ENCODE measurements around the gene GRIA1. TPM values are rescaled to one million over a fixed set of nuclear protein-coding genes. Genes with fewer than 3 reads are reported as not detected.

The GRIA1 gene
- total RNA-seq, 4 donors from 2014 or later = 0.48 to 1.00 TPM; not detected in 2

- Histone ChIP-seq H3K36me3 (no peaks in the 10 kb centered on the region), H3K27ac (no peak overlapping the region), H3K27me3 (no peaks in the 10 kb centered on the region), H3K4me3 (no peak overlapping the region), H3K4me1 (no peaks in the 10 kb centered on the region), H3K9me3 (no peaks in the 10 kb centered on the region)
- WGBS, 2 donors (ENCODE audit: low coverage in 1 of 2) = 60 to 80% methylated on average over 2 to 8 of the region's 8 CpGs
- no peak for DNase-seq
- intact Hi-C loops (cut with DNase I; ENCODE audit: low total_unique reads) = no loop called here
- in situ Hi-C loops (cut with MboI; ENCODE audit: low pct_ligation_motif_present in 1 of 4, low pct_unique_long_range_greater_than_20kb in 1 of 4, low sequenced_read_pairs in 3 of 4) = no loop called here
- no peak for TF ChIP-seq CTCF (IDR thresholded peaks at IDR 0.05)
These were observed 46.7 kb downstream of the GRIA1 start for GRCh38 chr5:153537207-153537606.

GRCh38 chr5:153539983-153540382 is 49.5 kb downstream of the GRIA1 start:
- H3K4me3 ChIP-seq = no peak overlapping the region
- no peaks in the 10 kb centered on the region for H3K9me3 ChIP-seq
- H3K27me3 ChIP-seq = no peaks in the 10 kb centered on the region
- no peak for DNase-seq
- H3K4me1 ChIP-seq = no peaks in the 10 kb centered on the region
- TF ChIP-seq POLR2AphosphoS5 (IDR thresholded peaks at IDR 0.05) = no peak
- no peak for TF ChIP-seq CTCF (IDR thresholded peaks at IDR 0.05)
- no peak for TF ChIP-seq EP300 (IDR thresholded peaks at IDR 0.05; ENCODE audit: low read depth)
- 64% methylated on average over 4 of the region's 4 CpGs; no CpG with 5 or more reads in 1 of the 2 donors for WGBS, 2 donors (ENCODE audit: low coverage in 1 of 2)
- in situ Hi-C loops (cut with MboI; ENCODE audit: low pct_ligation_motif_present in 1 of 4, low pct_unique_long_range_greater_than_20kb in 1 of 4, low sequenced_read_pairs in 3 of 4) (no loop called here), intact Hi-C loops (cut with DNase I; ENCODE audit: low total_unique reads) (no loop called here)
- no peak overlapping the region for H3K27ac ChIP-seq
- no peaks in the 10 kb centered on the region for H3K36me3 ChIP-seq

GRCh38 chr5:153542536-153542935 is 52.1 kb downstream of the GRIA1 start:
- WGBS, 2 donors (ENCODE audit: low coverage in 1 of 2) = 73 to 75% methylated on average over 1 of the region's 1 CpG
- H3K27me3 ChIP-seq = no peaks in the 10 kb centered on the region
- H3K4me1 ChIP-seq = no peaks in the 10 kb centered on the region
- in situ Hi-C loops (cut with MboI; ENCODE audit: low pct_ligation_motif_present in 1 of 4, low pct_unique_long_range_greater_than_20kb in 1 of 4, low sequenced_read_pairs in 3 of 4) = no loop called here
- H3K27ac ChIP-seq = no peak overlapping the region
- intact Hi-C loops (cut with DNase I; ENCODE audit: low total_unique reads) = no loop called here
- TF ChIP-seq POLR2AphosphoS5 (IDR thresholded peaks at IDR 0.05) (no peak), POLR2A (IDR thresholded peaks at IDR 0.05) (no peak), EP300 (IDR thresholded peaks at IDR 0.05; ENCODE audit: low read depth) (no peak), CTCF (IDR thresholded peaks at IDR 0.05) (no peak)
- no peak overlapping the region for H3K4me3 ChIP-seq
- H3K36me3 ChIP-seq = no peaks in the 10 kb centered on the region
- no peaks in the 10 kb centered on the region for H3K9me3 ChIP-seq
- DNase-seq = no peak

- H3K27ac ChIP-seq = no peak overlapping the region
- TF ChIP-seq CTCF (IDR thresholded peaks at IDR 0.05) (no peak), POLR2AphosphoS5 (IDR thresholded peaks at IDR 0.05) (no peak), EP300 (IDR thresholded peaks at IDR 0.05; ENCODE audit: low read depth) (no peak), POLR2A (IDR thresholded peaks at IDR 0.05) (no peak)
- intact Hi-C loops (cut with DNase I; ENCODE audit: low total_unique reads) (no loop called here), in situ Hi-C loops (cut with MboI; ENCODE audit: low pct_ligation_motif_present in 1 of 4, low pct_unique_long_range_greater_than_20kb in 1 of 4, low sequenced_read_pairs in 3 of 4) (no loop called here)
- no peaks in the 10 kb centered on the region for H3K27me3 ChIP-seq
- no peak for DNase-seq
- no peaks in the 10 kb centered on the region for H3K9me3 ChIP-seq
- H3K4me1 ChIP-seq = no peaks in the 10 kb centered on the region
- no peak overlapping the region for H3K4me3 ChIP-seq
- H3K36me3 ChIP-seq = no peaks in the 10 kb centered on the region
These were observed 52.8 kb downstream of the GRIA1 start for GRCh38 chr5:153543288-153543687.

All from transverse colon (tissue), 4 donors.